ENCODE results near the gene CNTN1. TPM values are rescaled to one million over a fixed set of nuclear protein-coding genes. Genes with fewer than 3 reads are reported as not detected.

The CNTN1 gene
- total RNA-seq, result not detected in 2 replicates

GRCh38 chr12:40691913-40692764, at the start of gene CNTN1:
TSS of gene CNTN1 (plus strand) at chr12:40692439.

